Spleen (tissue), 7 donors: ENCODE results near the gene DYRK1A.

Source experiments
- POLR2A ChIP-seq, 3 donors: fragments of 450-650 bp; IDR thresholded peaks; one replicate each; pipeline ENCODE4 v1.5.1; 2017; ENCODE audit warnings: antibody characterized with exemption in 3 of 3, mild to moderate bottlenecking in 1 of 3
- POLR2AphosphoS5 ChIP-seq, 3 donors: sonication (generic); formaldehyde crosslinking; IDR thresholded peaks; one replicate each; pipeline ENCODE4 v1.5.1; 2017; ENCODE audit warnings: antibody characterized with exemption in 3 of 3
- TF ChIP-seq, protein P1 (sequence below), 11 experiments: fragments of 200-600 bp in 7 of 11; fragments of 450-650 bp in 4 of 11; sonication (generic) in 4 of 11; IDR thresholded peaks in 8 of 11; conservative IDR thresholded peaks in 3 of 11; 1 replicate in 7 of 11; 2 replicates in 4 of 11; pipeline versions ENCODE4 v1.4.0 to v1.8.0; 2016 to 2021; ENCODE audit warnings: antibody characterized with exemption in 11 of 11, inconsistent platforms in 4 of 11, mild to moderate bottlenecking in 1 of 11
- donor health status: DM: no; HTN: no; CAD: no; lungs with moderate emphysema.
- donor health status: DM: no; HTN: no; CAD: no.
- donor health status: DM: no; HTN: no; CAD: no.

DNA sequence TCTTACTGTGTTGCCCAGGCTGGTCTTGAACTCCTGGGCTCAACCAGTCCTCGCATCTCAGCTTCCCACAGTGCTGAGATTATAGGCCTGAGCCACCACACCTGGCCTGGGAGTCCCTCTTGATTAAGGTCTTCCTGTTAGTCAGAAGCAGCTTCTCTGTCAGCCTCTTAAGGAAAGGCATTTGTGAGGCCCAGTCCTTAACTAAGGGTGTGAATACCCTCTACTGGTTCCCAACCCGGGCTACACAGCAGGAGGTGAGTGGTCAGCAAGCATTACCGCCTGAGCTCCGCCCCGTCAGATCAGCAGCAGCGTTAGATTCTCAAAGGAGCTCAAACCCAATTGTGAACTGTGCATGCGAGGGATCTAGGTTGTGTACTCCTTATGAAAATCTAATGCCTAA, 117.2 kb downstream of the DYRK1A start:
- no peak for TF ChIP-seq POLR2AphosphoS5 (IDR thresholded peaks at IDR 0.05)
- TF ChIP-seq, protein P1, sequence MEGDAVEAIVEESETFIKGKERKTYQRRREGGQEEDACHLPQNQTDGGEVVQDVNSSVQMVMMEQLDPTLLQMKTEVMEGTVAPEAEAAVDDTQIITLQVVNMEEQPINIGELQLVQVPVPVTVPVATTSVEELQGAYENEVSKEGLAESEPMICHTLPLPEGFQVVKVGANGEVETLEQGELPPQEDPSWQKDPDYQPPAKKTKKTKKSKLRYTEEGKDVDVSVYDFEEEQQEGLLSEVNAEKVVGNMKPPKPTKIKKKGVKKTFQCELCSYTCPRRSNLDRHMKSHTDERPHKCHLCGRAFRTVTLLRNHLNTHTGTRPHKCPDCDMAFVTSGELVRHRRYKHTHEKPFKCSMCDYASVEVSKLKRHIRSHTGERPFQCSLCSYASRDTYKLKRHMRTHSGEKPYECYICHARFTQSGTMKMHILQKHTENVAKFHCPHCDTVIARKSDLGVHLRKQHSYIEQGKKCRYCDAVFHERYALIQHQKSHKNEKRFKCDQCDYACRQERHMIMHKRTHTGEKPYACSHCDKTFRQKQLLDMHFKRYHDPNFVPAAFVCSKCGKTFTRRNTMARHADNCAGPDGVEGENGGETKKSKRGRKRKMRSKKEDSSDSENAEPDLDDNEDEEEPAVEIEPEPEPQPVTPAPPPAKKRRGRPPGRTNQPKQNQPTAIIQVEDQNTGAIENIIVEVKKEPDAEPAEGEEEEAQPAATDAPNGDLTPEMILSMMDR (IDR thresholded peaks at IDR 0.05 in 8 of 11, conservative IDR thresholded peaks at IDR 0.05 in 3 of 11): no peak
- no peak for TF ChIP-seq POLR2A (IDR thresholded peaks at IDR 0.05)
